HG03095 (cell line): ENCODE results near the gene TBPL2.
"Not testable (repeated sequence)": the region's sequence is repeated elsewhere in the genome, so short reads cannot be mapped to it uniquely, and the experiment has no call there.

ENCODE experiments used
- ATAC-seq: cut with Tn5 transposase; IDR thresholded peaks from one replicate; pipeline ENCODE4 v1.9.1; 2021; ENCODE audit warnings: moderate library complexity; ENCODE audit not compliant: unreplicated experiment

Gene TBPL2

GRCh38 chr14:55446127-55446736, 5.8 kb upstream of the TBPL2 start:
- ATAC-seq = no peak

- ATAC-seq = no peak
Measured at GRCh38 chr14:55441286-55441685, 870 bp upstream of the TBPL2 start.

- ATAC-seq = peak; percentile 49
Measured at GRCh38 chr14:55438066-55438683, 2.2 kb downstream of the TBPL2 start.

GRCh38 chr14:55436931-55437330, 3.5 kb downstream of the TBPL2 start:
- ATAC-seq = no peak

- no peak for ATAC-seq
Measured at GRCh38 chr14:55436519-55436918, 3.9 kb downstream of the TBPL2 start.

GRCh38 chr14:55434805-55435174, 5.6 kb downstream of the TBPL2 start:
- no peak for ATAC-seq

- no peak for ATAC-seq
Measured at GRCh38 chr14:55433880-55434804, 6.3 kb downstream of the TBPL2 start.

GRCh38 chr14:55432628-55433027, 7.8 kb downstream of the TBPL2 start:
- no peak for ATAC-seq

- no peak for ATAC-seq
Measured at GRCh38 chr14:55430024-55430690, 10.3 kb downstream of the TBPL2 start.

GRCh38 chr14:55427439-55427838, 13.0 kb downstream of the TBPL2 start:
- ATAC-seq = no peak

GRCh38 chr14:55426891-55427290, 13.5 kb downstream of the TBPL2 start:
- ATAC-seq = no peak

- ATAC-seq = no peak
Measured at GRCh38 chr14:55425091-55425490, 15.3 kb downstream of the TBPL2 start.

- ATAC-seq = no peak
Measured at GRCh38 chr14:55423969-55424368, 16.4 kb downstream of the TBPL2 start.

- ATAC-seq = not testable (repeated sequence)
Measured at GRCh38 chr14:55422338-55422737, 18.1 kb downstream of the TBPL2 start.

GRCh38 chr14:55419663-55420062, 20.8 kb downstream of the TBPL2 start:
- ATAC-seq = no peak

- ATAC-seq = no peak
Measured at GRCh38 chr14:55418411-55418810, 22.0 kb downstream of the TBPL2 start.

- ATAC-seq = no peak
Measured at GRCh38 chr14:55417955-55418354, 22.5 kb downstream of the TBPL2 start.

GRCh38 chr14:55416866-55417265, 23.6 kb downstream of the TBPL2 start:
- ATAC-seq = no peak

GRCh38 chr14:55414551-55414950, 25.9 kb downstream of the TBPL2 start:
- ATAC-seq = no peak

GRCh38 chr14:55412676-55413075, 27.7 kb downstream of the TBPL2 start:
- ATAC-seq = no peak
